Right atrium auricular region (tissue), 2 donors: ENCODE results near the gene IGF2R. TPM values are rescaled to one million over a fixed set of nuclear protein-coding genes. Genes with fewer than 3 reads are reported as not detected.
A peak's percentile ranks its signal among the peaks of the same experiment; 100 is the strongest.

Source experiments
- DNase-seq: peaks from one replicate; pipeline ENCODE4 v3.0.0-alpha.2; 2019; ENCODE audit warnings: low spot score
- H3K27ac ChIP-seq, 2 donors: fragments of 200-600 bp; sonication (generic); 1 replicate in 1 of 2; 2 replicates in 1 of 2; pipeline ENCODE4 v1.5.1; 2016 to 2019
- H3K27me3 ChIP-seq, 2 donors: fragments of 200-600 bp; sonication (generic); one replicate each; pipeline versions ENCODE4 v1.5.1 to v1.6.0; 2017 to 2019
- H3K36me3 ChIP-seq: fragments of 200-600 bp; sonication (generic); one replicate; pipeline ENCODE4 v1.5.1; 2016
- H3K4me1 ChIP-seq, 2 donors: fragments of 200-600 bp; sonication (generic); one replicate each; pipeline versions ENCODE4 v1.5.1 to v1.6.0; 2017 to 2019
- H3K4me3 ChIP-seq, 2 donors: fragments of 200-600 bp; sonication (generic); 1 replicate in 1 of 2; 2 replicates in 1 of 2; pipeline ENCODE4 v1.5.1; 2017 to 2019; ENCODE audit warnings: mild to moderate bottlenecking in 1 of 2, moderate library complexity in 1 of 2
- H3K9me3 ChIP-seq, 2 donors: fragments of 200-600 bp; sonication (generic); one replicate each; pipeline ENCODE4 v1.5.1; 2019
- total RNA-seq, 2 donors: library from RNA; depleted of rRNA; stranded (reverse); fragments of >200 nt; gene quantifications; one replicate each; pipeline ENCODE4 v1.1.0, GENCODE V29; 2016
- TF ChIP-seq, protein P1 (sequence below), 2 donors: fragments of 200-600 bp; sonication (generic); IDR thresholded peaks; one replicate each; pipeline ENCODE4 v1.5.1; 2019; ENCODE audit warnings: antibody characterized with exemption in 2 of 2

Gene IGF2R
- total RNA-seq, 2 donors from 2014 or later: 47.9 to 48.9 TPM

DNA sequence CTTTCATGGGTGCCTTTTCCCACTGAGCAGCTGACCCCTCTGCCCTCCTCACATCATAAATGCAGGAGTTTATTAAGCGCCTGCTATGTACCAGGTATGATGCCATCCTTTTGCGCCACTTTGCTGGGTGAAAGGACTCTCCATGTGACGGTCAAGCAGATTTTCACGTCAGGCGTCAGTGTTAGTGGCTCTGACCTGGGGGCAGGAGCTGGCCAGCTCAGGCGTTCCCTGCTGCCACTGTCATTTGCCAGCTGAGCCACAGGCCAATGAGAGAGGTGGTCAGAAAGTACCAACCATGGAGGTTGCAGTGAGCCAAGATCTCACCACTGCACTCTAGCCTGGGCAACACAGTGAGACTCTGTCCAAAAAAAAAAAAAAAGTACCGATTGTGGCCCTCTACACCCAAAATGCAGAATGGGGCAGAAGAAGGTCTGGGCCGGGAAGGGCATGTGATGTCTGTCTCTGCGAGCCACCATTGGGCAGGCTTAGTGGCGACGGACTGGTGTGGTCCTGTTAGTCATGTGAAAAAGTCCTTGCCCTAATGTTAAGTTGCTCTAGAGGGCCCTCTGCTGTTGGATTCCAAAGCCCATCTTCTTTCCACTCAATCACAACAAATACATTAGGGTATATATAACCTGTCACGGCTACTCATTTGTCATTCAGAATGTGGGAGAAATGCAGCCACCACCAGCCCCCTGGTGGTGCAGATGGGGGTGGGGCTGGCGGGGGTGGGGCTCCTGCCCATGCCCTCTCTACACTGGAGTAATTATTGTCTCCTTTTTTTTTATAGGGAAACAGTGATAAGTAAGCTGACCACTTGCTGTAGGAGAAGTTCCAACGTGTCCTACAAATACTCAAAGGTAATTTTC, 134.3 kb downstream of the IGF2R start:
- Histone ChIP-seq H3K9me3 (no peaks in the 10 kb centered on the region), H3K27me3 (no peaks in the 10 kb centered on the region), H3K4me1 (peaks cover 0 to 6% of the 10 kb centered on the region in 2 donors), H3K4me3 (no peak overlapping the region), H3K36me3 (peaks cover 40% of the 10 kb centered on the region), H3K27ac (no peak overlapping the region)
- TF ChIP-seq, protein P1, sequence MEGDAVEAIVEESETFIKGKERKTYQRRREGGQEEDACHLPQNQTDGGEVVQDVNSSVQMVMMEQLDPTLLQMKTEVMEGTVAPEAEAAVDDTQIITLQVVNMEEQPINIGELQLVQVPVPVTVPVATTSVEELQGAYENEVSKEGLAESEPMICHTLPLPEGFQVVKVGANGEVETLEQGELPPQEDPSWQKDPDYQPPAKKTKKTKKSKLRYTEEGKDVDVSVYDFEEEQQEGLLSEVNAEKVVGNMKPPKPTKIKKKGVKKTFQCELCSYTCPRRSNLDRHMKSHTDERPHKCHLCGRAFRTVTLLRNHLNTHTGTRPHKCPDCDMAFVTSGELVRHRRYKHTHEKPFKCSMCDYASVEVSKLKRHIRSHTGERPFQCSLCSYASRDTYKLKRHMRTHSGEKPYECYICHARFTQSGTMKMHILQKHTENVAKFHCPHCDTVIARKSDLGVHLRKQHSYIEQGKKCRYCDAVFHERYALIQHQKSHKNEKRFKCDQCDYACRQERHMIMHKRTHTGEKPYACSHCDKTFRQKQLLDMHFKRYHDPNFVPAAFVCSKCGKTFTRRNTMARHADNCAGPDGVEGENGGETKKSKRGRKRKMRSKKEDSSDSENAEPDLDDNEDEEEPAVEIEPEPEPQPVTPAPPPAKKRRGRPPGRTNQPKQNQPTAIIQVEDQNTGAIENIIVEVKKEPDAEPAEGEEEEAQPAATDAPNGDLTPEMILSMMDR (IDR thresholded peaks at IDR 0.05): peak in 1 of 2 donors; percentile 42
- no peak for DNase-seq

DNA sequence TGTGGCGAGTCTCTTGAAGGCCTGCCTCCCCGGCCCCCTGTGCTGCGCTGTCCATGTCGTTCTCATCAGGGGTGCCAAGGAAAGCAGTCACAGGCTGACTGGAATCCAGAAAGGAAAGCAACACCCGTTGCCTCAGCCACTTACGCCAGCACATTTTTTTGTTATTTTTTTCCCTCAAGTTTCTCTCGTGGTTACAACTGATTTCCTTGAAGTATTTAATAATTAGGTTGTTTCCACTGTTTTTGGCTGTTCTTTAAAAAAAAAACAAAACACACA, 134.9 kb downstream of the IGF2R start:
- no peak for DNase-seq
- peaks cover 0 to 6% of the 10 kb centered on the region in 2 donors for H3K4me1 ChIP-seq
- TF ChIP-seq, protein P1 (IDR thresholded peaks at IDR 0.05): no peak
- no peaks in the 10 kb centered on the region for H3K9me3 ChIP-seq
- H3K36me3 ChIP-seq: peaks cover 35% of the 10 kb centered on the region
- H3K4me3 ChIP-seq: no peak overlapping the region
- no peaks in the 10 kb centered on the region for H3K27me3 ChIP-seq
- H3K27ac ChIP-seq: no peak overlapping the region

GRCh38 chr6:160104821-160105517, 136.1 kb downstream of the IGF2R start:
- H3K4me3 ChIP-seq: no peak overlapping the region
- H3K27me3 ChIP-seq: no peaks in the 10 kb centered on the region
- peaks cover 35% of the 10 kb centered on the region for H3K36me3 ChIP-seq
- H3K4me1 ChIP-seq: peaks cover 0 to 6% of the 10 kb centered on the region in 2 donors
- DNase-seq: no peak
- H3K9me3 ChIP-seq: no peaks in the 10 kb centered on the region
- TF ChIP-seq, protein P1 (IDR thresholded peaks at IDR 0.05): no peak
- H3K27ac ChIP-seq: no peak overlapping the region

GRCh38 chr6:160106010-160106409, 137.1 kb downstream of the IGF2R start:
- no peak overlapping the region for H3K4me3 ChIP-seq
- H3K27ac ChIP-seq: no peak overlapping the region
- H3K27me3 ChIP-seq: no peaks in the 10 kb centered on the region
- TF ChIP-seq, protein P1 (IDR thresholded peaks at IDR 0.05): no peak
- H3K36me3 ChIP-seq: peaks cover 35% of the 10 kb centered on the region
- DNase-seq: no peak
- H3K9me3 ChIP-seq: no peaks in the 10 kb centered on the region
- H3K4me1 ChIP-seq: peaks cover 0 to 6% of the 10 kb centered on the region in 2 donors

GRCh38 chr6:160106701-160107100, 137.8 kb downstream of the IGF2R start:
- no peak for DNase-seq
- Histone ChIP-seq H3K4me1 (no peaks in the 10 kb centered on the region), H3K4me3 (no peak overlapping the region), H3K9me3 (no peaks in the 10 kb centered on the region), H3K36me3 (peaks cover 35% of the 10 kb centered on the region), H3K27me3 (no peaks in the 10 kb centered on the region), H3K27ac (no peak overlapping the region)
- TF ChIP-seq, protein P1 (IDR thresholded peaks at IDR 0.05): no peak
